ENCODE measurements around the gene GRK1.
A peak's percentile ranks its signal among the peaks of the same experiment; 100 is the strongest.
"Not testable (repeated sequence)": the region's sequence is repeated elsewhere in the genome, so short reads cannot be mapped to it uniquely, and the experiment has no call there.

The GRK1 gene

GRCh38 chr13:113666951-113667701 lies at the start of gene GRK1:
Gene GRK1, plus strand, starts transcription at chr13:113667219. Its CDS starts 168 bp downstream, at chr13:113667387.
- DNase-seq (ENCODE audit: low spot score) = no peak

GRCh38 chr13:113617961-113618360 lies 49.1 kb upstream of the GRK1 start:
- DNase-seq (ENCODE audit: low spot score) = no peak

- DNase-seq (ENCODE audit: low spot score) = no peak
Measured at GRCh38 chr13:113618455-113618854, 48.6 kb upstream of the GRK1 start.

- no peak for DNase-seq (ENCODE audit: low spot score)
Measured at GRCh38 chr13:113620036-113620796, 46.8 kb upstream of the GRK1 start.

- DNase-seq (ENCODE audit: low spot score) = no peak
Measured at GRCh38 chr13:113621046-113621445, 46.0 kb upstream of the GRK1 start.

GRCh38 chr13:113621498-113621897 lies 45.5 kb upstream of the GRK1 start:
- DNase-seq (ENCODE audit: low spot score) = not testable (repeated sequence)

- DNase-seq (ENCODE audit: low spot score) = not testable (repeated sequence)
Measured at GRCh38 chr13:113621986-113622550, 45.0 kb upstream of the GRK1 start.

- DNase-seq (ENCODE audit: low spot score) = no peak
Measured at GRCh38 chr13:113622791-113623490, 44.1 kb upstream of the GRK1 start.

- peak; percentile 22 for DNase-seq (ENCODE audit: low spot score)
Measured at GRCh38 chr13:113623491-113624234, 43.4 kb upstream of the GRK1 start.

- DNase-seq (ENCODE audit: low spot score) = no peak
Measured at GRCh38 chr13:113624235-113624587, 42.8 kb upstream of the GRK1 start.

GRCh38 chr13:113624640-113625304 lies 42.2 kb upstream of the GRK1 start:
- DNase-seq (ENCODE audit: low spot score) = not testable (repeated sequence)

GRCh38 chr13:113625965-113626721 lies 40.9 kb upstream of the GRK1 start:
- DNase-seq (ENCODE audit: low spot score) = no peak

- DNase-seq (ENCODE audit: low spot score) = no peak
Measured at GRCh38 chr13:113627136-113627535, 39.9 kb upstream of the GRK1 start.

GRCh38 chr13:113628291-113629270 lies 38.4 kb upstream of the GRK1 start:
- DNase-seq (ENCODE audit: low spot score) = no peak

- DNase-seq (ENCODE audit: low spot score) = no peak
Measured at GRCh38 chr13:113629866-113630265, 37.2 kb upstream of the GRK1 start.

- no peak for DNase-seq (ENCODE audit: low spot score)
Measured at GRCh38 chr13:113630296-113630695, 36.7 kb upstream of the GRK1 start.

- no peak for DNase-seq (ENCODE audit: low spot score)
Measured at GRCh38 chr13:113630804-113631203, 36.2 kb upstream of the GRK1 start.

GRCh38 chr13:113631341-113632095 lies 35.5 kb upstream of the GRK1 start:
- no peak for DNase-seq (ENCODE audit: low spot score)

Measured in NAMALWA (cell line).